NCI-H69 (cell line): ENCODE results near the gene EMD.

Experiments
- DNase-seq: peaks from one replicate; lab custom pipeline; 2025; lab: John Stamatoyannopoulos, UW

The EMD gene

GRCh38 chrX:154419189-154419588, 40.1 kb downstream of the EMD start:
- no peak for DNase-seq

GRCh38 chrX:154419688-154420401, 40.8 kb downstream of the EMD start:
- peak; percentile 83 for DNase-seq

- DNase-seq: no peak
These were observed 41.3 kb downstream of the EMD start for GRCh38 chrX:154420402-154420756.

- DNase-seq: no peak
These were observed 48.0 kb downstream of the EMD start for GRCh38 chrX:154426916-154427770.

DNA sequence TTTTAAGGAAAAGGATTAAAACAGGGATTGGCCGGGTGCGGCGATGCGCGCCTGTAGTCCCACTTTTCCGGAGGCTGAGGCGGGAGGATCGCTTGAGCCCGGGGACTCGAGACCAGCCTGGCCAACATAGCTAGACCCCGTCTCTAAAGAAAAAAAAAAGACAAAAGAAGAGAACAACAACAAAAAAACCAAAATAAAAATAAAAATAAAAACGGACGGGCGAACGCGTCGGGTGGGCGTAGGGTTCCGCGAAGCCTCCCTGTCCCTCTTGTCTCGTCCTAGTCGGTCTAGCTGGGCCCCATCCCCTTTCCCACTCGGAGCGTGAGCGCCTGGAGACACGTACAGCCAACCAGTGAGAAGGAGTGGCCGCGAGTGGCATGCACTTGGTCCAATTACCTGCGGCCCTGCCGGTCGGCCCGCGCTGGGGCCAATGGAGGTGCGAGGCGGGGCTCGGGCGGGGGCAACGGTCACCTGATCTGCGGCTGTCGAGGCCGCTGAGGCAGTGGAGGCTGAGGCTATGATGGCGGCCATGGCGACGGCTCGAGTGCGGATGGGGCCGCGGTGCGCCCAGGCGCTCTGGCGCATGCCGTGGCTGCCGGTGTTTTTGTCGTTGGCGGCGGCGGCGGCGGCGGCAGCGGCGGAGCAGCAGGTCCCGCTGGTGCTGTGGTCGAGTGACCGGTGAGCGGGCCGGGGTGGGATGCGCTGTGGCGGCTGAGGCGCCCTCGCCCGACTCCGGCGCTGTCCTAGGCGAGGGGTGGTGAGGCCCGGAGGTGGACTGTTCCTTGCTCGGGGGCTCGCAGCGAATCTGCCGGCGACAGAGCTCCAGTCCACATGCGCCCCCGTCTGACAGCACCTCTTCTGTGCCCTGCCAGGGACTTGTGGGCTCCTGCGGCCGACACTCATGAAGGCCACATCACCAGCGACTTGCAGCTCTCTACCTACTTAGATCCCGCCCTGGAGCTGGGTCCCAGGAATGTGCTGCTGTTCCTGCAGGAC, 49.4 kb downstream of the EMD start, which contains the start of gene ATP6AP1:
ATP6AP1 (plus strand) TSS at position 502 of the 996 bp plus-strand sequence; CDS start at position 518, 16 bp downstream.
- DNase-seq: peak; percentile 96

DNA sequence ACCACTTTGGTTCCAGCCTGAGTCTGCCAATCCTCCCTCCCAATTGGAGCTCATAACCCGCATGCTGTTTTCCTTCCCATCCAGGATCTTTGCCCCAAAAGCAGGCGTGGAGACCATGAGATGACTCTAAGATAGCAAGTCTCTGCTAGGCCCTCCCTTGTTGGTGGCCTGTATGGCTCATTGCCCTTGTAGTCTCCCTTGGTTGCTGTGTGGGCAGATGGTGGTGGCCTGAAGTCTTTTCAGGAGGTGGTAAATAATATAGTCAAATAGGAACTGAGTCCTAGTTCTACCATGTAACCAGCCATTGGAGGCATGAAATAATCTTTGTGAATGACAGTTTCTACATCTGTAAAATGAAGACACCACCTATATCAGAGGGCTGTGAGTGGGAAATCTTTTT, 50.6 kb downstream of the EMD start:
- no peak for DNase-seq

GRCh38 chrX:154430479-154430878, 51.4 kb downstream of the EMD start:
- DNase-seq: no peak

DNA sequence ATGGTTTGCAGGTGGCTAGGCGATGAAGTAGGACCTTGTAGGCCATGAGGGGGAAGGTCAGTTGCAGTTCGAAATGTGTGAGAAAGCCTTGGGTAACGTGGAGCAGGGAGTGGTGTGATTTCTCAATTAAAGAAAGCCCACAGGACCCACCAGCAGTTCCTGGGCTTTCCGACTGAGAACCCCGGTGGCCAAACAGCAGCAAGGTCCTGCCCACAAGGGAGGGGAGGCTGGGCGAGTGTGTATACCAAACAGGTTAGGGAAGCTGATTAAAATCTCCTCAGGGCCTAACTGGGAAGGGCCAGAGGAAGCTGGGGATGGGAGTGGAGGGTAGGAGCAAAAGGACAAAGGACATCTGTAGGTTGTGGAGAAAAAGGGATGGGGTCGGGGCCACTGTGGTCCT, 51.8 kb downstream of the EMD start:
- DNase-seq: no peak
